GM06990 (cell line): ENCODE results near the gene BEND4.

Experiments
- DNase-seq: peaks from one replicate; pipeline ENCODE4 v3.0.0-alpha.2; 2011; ENCODE audit not compliant: insufficient read length; ENCODE audit errors: extremely low read depth
- H3K27me3 ChIP-seq: replicated peaks from 2 replicates; pipeline ENCODE4 v1.6.0; 2011; ENCODE audit warnings: low read length; ENCODE audit not compliant: control insufficient read depth, insufficient read depth
- H3K36me3 ChIP-seq: 2 replicates; pipeline ENCODE4 v1.5.1; 2011; ENCODE audit warnings: low read length; ENCODE audit not compliant: control insufficient read depth, insufficient read depth
- H3K4me3 ChIP-seq: replicated peaks from 2 replicates; pipeline ENCODE4 v1.5.1; 2011; ENCODE audit warnings: low read depth, mild to moderate bottlenecking, control low read depth, low read length
- CTCF ChIP-seq: IDR thresholded peaks from 2 replicates; pipeline ENCODE4 v1.5.1; 2011; ENCODE audit warnings: low read length, control low read depth, mild to moderate bottlenecking, inconsistent platforms; ENCODE audit not compliant: insufficient read depth, poor library complexity, severe bottlenecking

BEND4 gene

GRCh38 chr4:42067264-42067663 lies 85.2 kb downstream of the BEND4 start:
- no peak for DNase-seq
- Histone ChIP-seq H3K36me3 (peaks cover 3% of the 10 kb centered on the region), H3K27me3 (no peaks in the 10 kb centered on the region), H3K4me3 (no peak overlapping the region)
- no peak for TF ChIP-seq CTCF

DNA sequence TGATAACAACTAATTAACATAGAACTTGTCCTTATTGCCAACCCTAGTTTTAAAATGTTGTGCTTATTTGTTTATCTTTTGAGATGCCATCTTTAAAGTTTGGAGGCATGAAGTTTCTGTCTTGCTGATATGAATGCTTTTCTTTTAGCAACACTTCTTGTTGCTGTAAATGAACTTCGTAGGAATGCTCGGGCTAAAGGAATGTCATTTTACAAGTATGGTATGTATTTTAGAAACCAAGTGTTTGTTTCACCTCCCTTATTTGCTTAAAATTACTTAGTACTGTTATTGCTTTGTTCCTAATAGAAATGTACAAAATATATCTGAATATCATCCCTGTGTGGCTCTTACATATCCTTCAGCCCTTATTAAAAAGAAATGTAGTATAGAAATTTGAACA lies 86.1 kb downstream of the BEND4 start:
- no peak for TF ChIP-seq CTCF
- Histone ChIP-seq H3K4me3 (no peak overlapping the region), H3K27me3 (no peaks in the 10 kb centered on the region), H3K36me3 (peaks cover 3% of the 10 kb centered on the region)
- DNase-seq: no peak
